Peyer's patch (tissue), 4 donors: ENCODE results near the gene GAP43.

Experiments used
- CTCF ChIP-seq, 6 experiments: fragments of 450-650 bp in 4 of 6; fragments of 200-600 bp in 2 of 6; sonication (generic) in 1 of 6; IDR thresholded peaks; one replicate each; pipeline ENCODE4 v1.5.1; 2017 to 2019; ENCODE audit warnings: antibody characterized with exemption in 6 of 6, mild to moderate bottlenecking in 3 of 6, moderate library complexity in 1 of 6
- POLR2A ChIP-seq, 2 donors: fragments of 450-650 bp; IDR thresholded peaks; one replicate each; pipeline ENCODE4 v1.5.1; 2017; ENCODE audit warnings: antibody characterized with exemption in 2 of 2, mild to moderate bottlenecking in 2 of 2, moderate library complexity in 2 of 2

DNA sequence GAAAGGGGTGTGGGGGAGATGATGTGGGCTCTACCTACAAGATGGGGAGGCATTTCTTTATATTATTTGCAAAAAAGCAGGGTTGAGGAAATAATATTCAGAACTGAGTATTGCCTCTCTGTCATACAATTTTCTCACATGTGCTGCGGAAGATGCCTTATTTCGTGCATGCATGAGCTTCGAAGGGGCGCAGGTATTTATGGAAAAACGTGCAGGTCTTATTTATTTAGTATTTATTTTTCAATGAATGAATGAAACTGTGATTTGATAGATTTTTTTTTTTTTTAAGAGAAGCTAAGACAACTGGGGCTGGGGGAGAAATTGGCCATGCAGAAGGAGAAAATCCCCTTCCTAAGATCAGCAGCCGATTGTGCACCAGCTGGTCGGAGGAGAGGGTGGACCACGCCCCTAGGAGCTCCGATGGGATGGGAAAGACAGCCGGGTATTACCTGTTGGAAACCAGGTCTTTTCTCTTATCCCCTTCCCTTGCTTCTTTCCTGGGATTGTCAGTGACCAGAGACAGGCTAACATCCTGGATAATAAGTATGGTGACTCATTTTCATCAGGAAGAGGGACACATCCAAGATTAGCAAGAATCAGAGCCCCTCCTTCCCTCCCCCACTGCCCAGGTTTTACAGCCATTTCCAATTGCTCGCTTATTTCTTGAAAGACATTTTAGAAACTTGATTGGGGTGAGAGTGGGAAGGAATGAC lies 875 bp downstream of the GAP43 start:
- TF ChIP-seq CTCF (IDR thresholded peaks at IDR 0.05) (no peak), POLR2A (IDR thresholded peaks at IDR 0.05) (no peak)
